ENCODE measurements around the gene ITGA11.

DNA sequence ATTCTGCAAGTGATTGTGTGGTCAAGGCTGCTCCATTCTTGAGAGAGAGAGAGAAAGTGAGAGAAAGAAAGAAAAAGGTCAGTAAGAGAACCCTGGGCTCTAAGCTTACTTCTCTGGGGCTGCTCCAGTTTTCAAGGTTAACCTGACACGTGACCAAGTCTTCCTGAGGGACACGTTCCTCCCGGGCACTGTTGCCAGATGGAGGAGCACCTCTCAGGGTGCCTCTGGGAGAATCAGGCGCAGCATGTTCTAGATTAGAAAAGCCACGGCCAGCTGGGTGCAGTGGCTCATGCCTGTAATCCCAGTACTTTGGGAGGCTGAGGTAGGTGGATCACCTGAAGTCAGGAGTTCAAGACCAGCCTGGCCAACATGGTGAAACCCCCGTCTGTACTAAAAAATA lies 60.8 kb downstream of the ITGA11 start:
- TF ChIP-seq POLR2AphosphoS5 (IDR thresholded peaks at IDR 0.05; ENCODE audit: low read depth, low read length) (no peak), POLR2A (IDR thresholded peaks at IDR 0.05; ENCODE audit: low read depth, low read length) (no peak), TAF1 (IDR thresholded peaks at IDR 0.05; ENCODE audit: borderline replicate concordance, low read depth, low read length) (no peak)

All from GM12892 (cell line).